ENCODE measurements around the gene APOOL.
A peak's percentile ranks its signal among the peaks of the same experiment; 100 is the strongest.
"Not testable (repeated sequence)": the region's sequence is repeated elsewhere in the genome, so short reads cannot be mapped to it uniquely, and the experiment has no call there.

Gene APOOL

GRCh38 chrX:85003655-85004244, at the start of gene APOOL:
TSS of gene APOOL (plus strand) at chrX:85003877. CDS start at chrX:85003913, 36 bp downstream.
- H3K4me1 ChIP-seq (ENCODE audit: control insufficient read depth, insufficient read depth, low read length, unreplicated experiment), result no peaks in the 10 kb centered on the region
- H3K27me3 ChIP-seq (ENCODE audit: insufficient read depth, low read length), result no peaks in the 10 kb centered on the region
- peaks cover 26% of the 10 kb centered on the region for H3K79me2 ChIP-seq (ENCODE audit: control insufficient read depth, insufficient read depth, low read length, unreplicated experiment)
- H3K27ac ChIP-seq (ENCODE audit: low read depth, low read length), result peak within 1 kb of the TSS; percentile 61; the same call in 1 of the 2 replicates
- no peaks in the 10 kb centered on the region for H3K36me3 ChIP-seq (ENCODE audit: insufficient read depth, low read length)
- peak within 1 kb of the TSS; percentile 95 for H3K4me3 ChIP-seq (ENCODE audit: low read depth, low read length)
- peak within 1 kb of the TSS; percentile 81 for H2AFZ ChIP-seq (ENCODE audit: low read length, unreplicated experiment)

GRCh38 chrX:84956304-84956703, 47.4 kb upstream of the APOOL start:
- Histone ChIP-seq H3K27me3 (ENCODE audit: insufficient read depth, low read length) (no peaks in the 10 kb centered on the region), H3K4me3 (ENCODE audit: low read depth, low read length) (no peak overlapping the region), H2AFZ (ENCODE audit: low read length, unreplicated experiment) (no peak overlapping the region), H3K27ac (ENCODE audit: low read depth, low read length) (no peak overlapping the region), H3K4me1 (ENCODE audit: control insufficient read depth, insufficient read depth, low read length, unreplicated experiment) (no peaks in the 10 kb centered on the region), H3K36me3 (ENCODE audit: insufficient read depth, low read length) (no peaks in the 10 kb centered on the region), H3K79me2 (ENCODE audit: control insufficient read depth, insufficient read depth, low read length, unreplicated experiment) (no peaks in the 10 kb centered on the region)

- Histone ChIP-seq H3K4me3 (ENCODE audit: low read depth, low read length) (no peak overlapping the region), H3K27me3 (ENCODE audit: insufficient read depth, low read length) (no peaks in the 10 kb centered on the region), H3K79me2 (ENCODE audit: control insufficient read depth, insufficient read depth, low read length, unreplicated experiment) (no peaks in the 10 kb centered on the region), H3K27ac (ENCODE audit: low read depth, low read length) (no peak overlapping the region), H3K4me1 (ENCODE audit: control insufficient read depth, insufficient read depth, low read length, unreplicated experiment) (no peaks in the 10 kb centered on the region), H2AFZ (ENCODE audit: low read length, unreplicated experiment) (no peak overlapping the region), H3K36me3 (ENCODE audit: insufficient read depth, low read length) (no peaks in the 10 kb centered on the region)
These were observed 28.9 kb upstream of the APOOL start for GRCh38 chrX:84974803-84975202.

GRCh38 chrX:84991739-84992138, 11.9 kb upstream of the APOOL start:
- H3K36me3 ChIP-seq (ENCODE audit: insufficient read depth, low read length); H3K4me3 ChIP-seq (ENCODE audit: low read depth, low read length); H3K27me3 ChIP-seq (ENCODE audit: insufficient read depth, low read length); H3K79me2 ChIP-seq (ENCODE audit: control insufficient read depth, insufficient read depth, low read length, unreplicated experiment); H3K27ac ChIP-seq (ENCODE audit: low read depth, low read length); H2AFZ ChIP-seq (ENCODE audit: low read length, unreplicated experiment); H3K4me1 ChIP-seq (ENCODE audit: control insufficient read depth, insufficient read depth, low read length, unreplicated experiment): not testable (repeated sequence)

- Histone ChIP-seq H3K27me3 (ENCODE audit: insufficient read depth, low read length) (no peaks in the 10 kb centered on the region), H3K36me3 (ENCODE audit: insufficient read depth, low read length) (no peaks in the 10 kb centered on the region), H3K4me1 (ENCODE audit: control insufficient read depth, insufficient read depth, low read length, unreplicated experiment) (no peaks in the 10 kb centered on the region), H3K27ac (ENCODE audit: low read depth, low read length) (no peak overlapping the region), H2AFZ (ENCODE audit: low read length, unreplicated experiment) (no peak overlapping the region), H3K79me2 (ENCODE audit: control insufficient read depth, insufficient read depth, low read length, unreplicated experiment) (no peaks in the 10 kb centered on the region), H3K4me3 (ENCODE audit: low read depth, low read length) (no peak overlapping the region)
These were observed 10.5 kb upstream of the APOOL start for GRCh38 chrX:84993150-84993549.

GRCh38 chrX:85001344-85001743, 2.3 kb upstream of the APOOL start:
- Histone ChIP-seq H3K36me3 (ENCODE audit: insufficient read depth, low read length) (no peaks in the 10 kb centered on the region), H2AFZ (ENCODE audit: low read length, unreplicated experiment) (no peak overlapping the region), H3K79me2 (ENCODE audit: control insufficient read depth, insufficient read depth, low read length, unreplicated experiment) (peaks cover 13% of the 10 kb centered on the region), H3K27ac (ENCODE audit: low read depth, low read length) (no peak overlapping the region), H3K4me3 (ENCODE audit: low read depth, low read length) (no peak overlapping the region), H3K4me1 (ENCODE audit: control insufficient read depth, insufficient read depth, low read length, unreplicated experiment) (no peaks in the 10 kb centered on the region), H3K27me3 (ENCODE audit: insufficient read depth, low read length) (no peaks in the 10 kb centered on the region)

GRCh38 chrX:85004255-85004654, 578 bp downstream of the APOOL start:
- no peaks in the 10 kb centered on the region for H3K27me3 ChIP-seq (ENCODE audit: insufficient read depth, low read length)
- H2AFZ ChIP-seq (ENCODE audit: low read length, unreplicated experiment), result peak overlapping the region; percentile 53
- peak overlapping the region; percentile 61; the same call in 1 of the 2 replicates for H3K27ac ChIP-seq (ENCODE audit: low read depth, low read length)
- peak overlapping the region; percentile 95 for H3K4me3 ChIP-seq (ENCODE audit: low read depth, low read length)
- H3K36me3 ChIP-seq (ENCODE audit: insufficient read depth, low read length), result no peaks in the 10 kb centered on the region
- no peaks in the 10 kb centered on the region for H3K4me1 ChIP-seq (ENCODE audit: control insufficient read depth, insufficient read depth, low read length, unreplicated experiment)
- peaks cover 26% of the 10 kb centered on the region for H3K79me2 ChIP-seq (ENCODE audit: control insufficient read depth, insufficient read depth, low read length, unreplicated experiment)

- Histone ChIP-seq H3K27me3 (ENCODE audit: insufficient read depth, low read length) (no peaks in the 10 kb centered on the region), H3K36me3 (ENCODE audit: insufficient read depth, low read length) (no peaks in the 10 kb centered on the region), H3K4me1 (ENCODE audit: control insufficient read depth, insufficient read depth, low read length, unreplicated experiment) (no peaks in the 10 kb centered on the region), H3K4me3 (ENCODE audit: low read depth, low read length) (no peak overlapping the region), H3K27ac (ENCODE audit: low read depth, low read length) (no peak overlapping the region), H2AFZ (ENCODE audit: low read length, unreplicated experiment) (no peak overlapping the region), H3K79me2 (ENCODE audit: control insufficient read depth, insufficient read depth, low read length, unreplicated experiment) (peaks cover 26% of the 10 kb centered on the region)
These were observed 8.4 kb downstream of the APOOL start for GRCh38 chrX:85012098-85012497.

GRCh38 chrX:85015351-85015750, 11.7 kb downstream of the APOOL start:
- H3K4me3 ChIP-seq (ENCODE audit: low read depth, low read length); H2AFZ ChIP-seq (ENCODE audit: low read length, unreplicated experiment); H3K4me1 ChIP-seq (ENCODE audit: control insufficient read depth, insufficient read depth, low read length, unreplicated experiment); H3K27me3 ChIP-seq (ENCODE audit: insufficient read depth, low read length); H3K27ac ChIP-seq (ENCODE audit: low read depth, low read length); H3K36me3 ChIP-seq (ENCODE audit: insufficient read depth, low read length): not testable (repeated sequence)
- H3K79me2 ChIP-seq (ENCODE audit: control insufficient read depth, insufficient read depth, low read length, unreplicated experiment), result peaks cover 23% of the 10 kb centered on the region

- H3K27ac ChIP-seq (ENCODE audit: low read depth, low read length), result no peak overlapping the region
- H2AFZ ChIP-seq (ENCODE audit: low read length, unreplicated experiment), result no peak overlapping the region
- no peaks in the 10 kb centered on the region for H3K4me1 ChIP-seq (ENCODE audit: control insufficient read depth, insufficient read depth, low read length, unreplicated experiment)
- H3K4me3 ChIP-seq (ENCODE audit: low read depth, low read length), result no peak overlapping the region
- no peaks in the 10 kb centered on the region for H3K27me3 ChIP-seq (ENCODE audit: insufficient read depth, low read length)
- peaks cover 20% of the 10 kb centered on the region for H3K79me2 ChIP-seq (ENCODE audit: control insufficient read depth, insufficient read depth, low read length, unreplicated experiment)
- 0 out of 2 replicates have a peak, but pooled peaks cover 3% of the 10 kb centered on the region for H3K36me3 ChIP-seq (ENCODE audit: insufficient read depth, low read length)
These were observed 14.0 kb downstream of the APOOL start for GRCh38 chrX:85017721-85018120.

- Histone ChIP-seq H3K4me1 (ENCODE audit: control insufficient read depth, insufficient read depth, low read length, unreplicated experiment) (no peaks in the 10 kb centered on the region), H3K79me2 (ENCODE audit: control insufficient read depth, insufficient read depth, low read length, unreplicated experiment) (peaks cover 16% of the 10 kb centered on the region), H3K27ac (ENCODE audit: low read depth, low read length) (no peak overlapping the region), H3K4me3 (ENCODE audit: low read depth, low read length) (no peak overlapping the region), H2AFZ (ENCODE audit: low read length, unreplicated experiment) (no peak overlapping the region), H3K36me3 (ENCODE audit: insufficient read depth, low read length) (0 out of 2 replicates have a peak, but pooled peaks cover 3% of the 10 kb centered on the region), H3K27me3 (ENCODE audit: insufficient read depth, low read length) (no peaks in the 10 kb centered on the region)
These were observed 14.8 kb downstream of the APOOL start for GRCh38 chrX:85018471-85018870.

Measured in ACC112 (cell line).